Stimulated activated CD8-positive, alpha-beta memory T cell treated with anti-CD3 and anti-CD28 coated beads, Interleukin-15, amount 100 ng/mL, for 24 hours (primary cell): ENCODE measurements around the gene RPL36A.

ENCODE experiments used
- DNase-seq: peaks from one replicate; pipeline ENCODE4 v3.0.0-alpha.2; 2020; ENCODE audit warnings: low read depth

RPL36A gene

DNA sequence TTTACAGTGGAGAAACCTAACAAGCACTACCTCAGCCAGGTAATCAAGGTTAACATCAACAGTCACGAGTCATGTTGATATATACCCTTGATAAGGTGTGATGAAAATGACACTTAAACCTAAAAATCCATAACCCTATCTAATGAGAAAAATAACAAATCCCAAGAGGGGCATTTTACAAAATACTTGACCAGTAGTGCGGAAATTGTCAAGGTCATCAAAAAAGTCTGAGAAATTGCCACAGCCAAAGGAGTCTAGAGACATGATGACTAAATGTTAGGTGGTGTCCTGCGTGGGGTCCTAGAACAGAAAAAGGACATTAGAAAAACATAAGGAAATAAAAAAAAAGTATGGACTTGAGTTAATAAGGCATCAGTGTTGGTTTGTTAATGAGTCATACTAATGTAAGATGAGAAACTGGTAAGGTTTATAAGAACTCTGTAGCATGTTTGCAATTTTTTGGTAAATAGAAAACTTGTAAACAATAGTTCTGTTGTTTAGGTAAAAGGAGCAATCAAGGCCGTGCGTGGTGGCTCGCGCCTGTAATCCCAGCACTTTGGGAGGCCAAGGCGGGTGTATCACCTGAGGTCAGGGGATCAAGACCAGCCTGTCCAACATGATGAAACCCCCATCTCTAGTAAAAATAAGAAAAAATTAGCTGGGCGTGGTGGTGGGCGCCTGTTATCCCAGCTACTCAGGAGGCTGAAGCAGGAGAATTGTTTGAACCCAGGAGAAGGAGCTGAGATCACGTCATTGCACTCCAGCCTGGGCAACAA is 2.9 kb downstream of the RPL36A start:
- DNase-seq = no peak

DNA sequence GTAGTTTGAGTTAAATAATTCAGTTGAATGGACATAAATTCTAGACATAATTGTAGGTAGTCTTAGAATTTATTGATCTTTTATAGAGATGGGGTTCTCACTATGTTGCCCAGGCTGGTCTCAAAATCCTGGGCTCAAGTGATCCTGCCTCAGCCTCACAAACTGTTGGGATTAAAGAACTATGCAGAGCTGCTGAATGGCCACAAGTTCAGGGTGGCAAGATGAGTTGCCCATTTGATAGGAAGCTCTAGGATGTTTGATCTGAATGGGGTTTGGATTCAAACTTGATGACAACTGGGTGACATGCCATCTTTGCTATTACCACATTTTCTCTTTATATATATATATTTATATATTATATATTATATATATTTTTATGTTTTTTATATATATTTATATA is 3.6 kb downstream of the RPL36A start:
- no peak for DNase-seq

DNA sequence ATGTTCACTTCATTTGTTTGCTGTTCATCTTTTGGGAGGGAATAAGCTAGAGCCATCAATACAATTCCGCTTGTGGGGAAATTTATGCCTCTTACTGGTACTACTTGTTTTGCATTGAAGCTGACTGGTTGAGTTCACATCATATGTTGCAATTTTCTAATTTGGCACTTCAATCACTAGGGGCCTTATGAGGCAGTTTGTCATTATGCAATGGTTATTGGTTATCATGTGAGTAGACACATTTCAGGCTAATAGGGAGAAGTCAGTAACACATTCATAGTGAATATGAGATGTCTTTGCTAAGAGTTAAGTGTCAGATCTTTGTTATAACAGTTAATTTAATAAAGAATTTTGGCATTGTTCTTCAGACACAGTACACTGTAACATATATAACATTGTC is 5.0 kb downstream of the RPL36A start:
- DNase-seq = no peak

DNA sequence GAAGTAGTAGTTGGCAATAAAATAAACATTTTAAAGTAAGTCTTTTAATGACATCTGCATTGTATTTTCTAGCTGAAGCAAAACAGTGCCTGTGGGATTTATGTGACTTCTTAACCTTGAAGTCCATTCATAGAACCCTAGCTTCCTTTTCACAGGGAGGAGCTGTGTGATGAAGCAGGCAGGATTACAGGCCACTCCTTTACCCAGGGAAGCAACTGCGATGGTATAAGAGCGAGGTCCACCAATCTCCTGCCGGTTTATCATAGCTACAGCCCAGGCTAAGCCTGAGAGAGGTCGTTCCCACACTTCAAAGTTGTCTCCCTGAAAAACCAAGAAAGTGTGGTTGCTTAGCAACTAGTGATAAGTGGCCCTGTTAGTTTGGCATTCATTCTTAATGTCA is 7.0 kb downstream of the RPL36A start:
- no peak for DNase-seq

DNA sequence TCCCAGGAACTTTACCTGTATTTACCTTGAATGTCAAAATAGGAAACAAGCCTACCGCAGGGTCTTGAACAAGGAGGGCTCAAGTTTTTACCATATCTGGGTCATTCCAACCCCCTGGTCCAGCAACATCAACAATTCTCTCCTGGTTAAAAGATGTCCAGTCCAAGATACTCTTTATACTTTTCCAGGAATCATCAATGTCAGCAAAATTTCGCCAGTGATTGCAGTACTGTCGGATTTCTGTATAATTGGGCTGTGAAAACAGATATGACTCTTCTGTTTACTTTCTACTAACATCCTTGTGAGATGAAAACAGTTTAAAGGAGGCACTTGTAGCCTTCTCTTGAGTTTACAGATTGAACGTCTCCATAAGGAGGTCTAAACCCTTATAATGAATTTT is 7.9 kb downstream of the RPL36A start:
- DNase-seq = no peak

DNA sequence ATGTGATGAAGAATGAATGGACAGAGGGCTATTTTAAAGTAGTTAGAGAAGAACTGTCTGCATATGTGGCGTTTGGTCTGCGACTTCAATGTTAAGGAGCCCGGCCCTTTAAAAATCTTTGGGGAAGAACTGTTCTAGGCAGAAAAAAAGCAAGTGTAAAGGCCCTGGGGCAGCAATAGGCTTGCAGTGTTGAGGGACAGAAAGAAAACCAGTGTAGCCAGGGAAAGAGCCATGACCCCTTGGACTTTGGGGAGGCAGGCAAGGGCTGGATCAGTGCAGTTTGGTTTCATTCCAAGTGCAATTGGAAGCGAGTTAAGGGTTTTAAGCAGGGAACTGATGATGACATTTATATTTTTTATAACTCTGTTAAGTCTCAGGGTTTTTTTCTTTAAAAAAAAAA is 9.0 kb downstream of the RPL36A start:
- no peak for DNase-seq

DNA sequence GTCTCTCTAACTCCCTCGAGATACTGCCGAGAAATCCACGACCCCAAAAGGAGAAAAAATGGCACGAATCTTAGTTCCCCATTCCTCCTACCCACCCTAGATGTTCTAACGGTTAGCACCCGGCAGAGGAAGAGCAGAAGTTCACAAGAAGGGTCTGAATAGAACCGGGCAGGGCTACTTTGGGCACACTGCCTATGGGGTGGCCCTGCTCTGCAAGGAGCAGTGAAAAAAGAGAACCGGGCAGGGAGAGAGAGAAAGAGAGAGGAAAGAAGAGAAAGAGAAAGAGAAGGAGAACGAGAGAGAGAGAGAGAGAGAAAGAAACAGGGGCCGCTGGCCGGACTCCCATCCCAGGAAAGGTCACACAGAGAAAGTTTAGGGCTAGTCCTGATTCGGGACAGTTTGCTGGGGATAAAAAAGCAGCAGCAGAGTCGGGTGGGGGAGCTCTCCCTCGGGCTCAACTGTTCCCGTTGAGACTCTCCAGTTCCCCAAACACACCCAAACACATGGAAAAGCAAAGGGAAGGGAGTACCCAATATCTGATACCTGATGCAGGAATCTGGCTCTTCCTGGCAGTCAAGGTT is 16.4 kb downstream of the RPL36A start:
- no peak for DNase-seq

DNA sequence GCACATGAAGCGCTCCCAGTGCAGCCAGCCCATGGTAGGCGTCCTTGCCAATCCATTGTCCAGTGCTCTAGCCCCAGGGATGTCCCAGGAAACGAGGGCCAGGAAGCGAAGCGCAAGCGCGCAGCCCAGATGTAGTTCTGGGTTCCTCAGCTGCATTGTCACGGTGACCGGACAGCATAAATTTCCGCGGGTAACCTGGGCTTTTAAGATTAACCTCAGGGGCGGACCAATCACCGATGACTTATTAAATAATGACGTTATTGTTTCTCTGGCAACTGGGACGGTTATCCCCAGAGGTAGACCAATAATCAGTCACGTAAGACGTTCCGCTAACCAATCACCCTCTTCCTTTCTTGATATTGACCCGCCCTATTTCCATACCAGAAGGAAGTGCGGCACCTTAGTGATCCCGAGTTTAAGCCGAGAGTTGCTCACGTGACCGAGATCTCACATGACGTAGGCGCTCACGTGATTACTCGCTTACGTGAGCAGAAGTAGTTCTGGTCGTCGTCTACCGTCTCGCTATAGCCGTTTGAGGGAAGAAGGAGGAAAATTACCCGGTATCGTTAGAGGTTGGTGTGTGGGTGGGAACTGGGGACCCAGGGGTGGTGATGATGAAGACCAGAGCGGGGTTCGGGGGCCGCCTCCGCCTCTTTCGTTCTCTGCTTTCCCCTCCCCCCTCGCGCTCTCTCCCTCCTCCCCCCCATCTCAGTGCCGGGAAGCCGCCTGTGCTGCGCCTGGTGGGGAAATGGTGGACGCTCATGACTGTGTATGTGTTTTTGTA is 17.1 kb downstream of the RPL36A start, which contains the start of the genes GLA and HNRNPH2:
TSS of gene GLA (minus strand) at position 178 of the 784 bp plus-strand sequence. CDS start at position 156, 22 bp downstream.
TSS of gene HNRNPH2 (plus strand) at position 475 of the 784 bp plus-strand sequence. CDS start 3,767 bp downstream, outside the sequence.
- peak; percentile 53 for DNase-seq

DNA sequence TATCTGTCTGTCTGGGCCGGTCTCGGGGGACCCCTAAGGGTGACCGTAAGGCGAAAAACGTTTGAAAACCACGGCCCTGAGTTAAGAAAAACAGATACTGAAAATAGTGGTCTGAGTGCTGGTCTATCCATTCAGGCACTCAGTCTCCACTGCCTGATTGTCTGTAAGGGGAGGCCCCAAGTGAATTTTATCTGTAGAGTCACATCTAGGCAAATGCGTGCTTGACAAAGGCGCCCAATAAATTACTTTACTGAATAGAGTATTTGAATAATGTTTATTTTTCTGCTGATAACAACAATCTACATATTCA is 17.7 kb downstream of the RPL36A start:
- DNase-seq = no peak

DNA sequence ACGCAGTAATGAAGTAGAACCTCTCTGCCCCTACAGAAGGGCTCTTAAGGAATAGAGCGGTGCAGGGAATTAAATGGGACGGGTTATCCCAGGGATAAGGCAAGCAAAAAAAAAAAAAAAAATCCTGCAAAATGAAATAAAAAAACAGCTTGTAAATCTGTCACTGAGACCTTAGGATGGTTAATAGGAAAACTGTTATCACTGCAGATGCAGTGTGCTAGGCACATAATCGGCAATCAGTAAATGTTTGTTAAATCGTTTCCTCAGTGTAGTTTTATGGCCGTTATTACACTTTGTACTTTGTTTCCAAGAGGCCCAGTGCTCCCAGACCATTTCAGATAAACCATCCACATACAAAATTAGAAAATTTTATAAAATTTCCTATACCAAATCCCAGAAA is 18.2 kb downstream of the RPL36A start:
- DNase-seq = no peak

DNA sequence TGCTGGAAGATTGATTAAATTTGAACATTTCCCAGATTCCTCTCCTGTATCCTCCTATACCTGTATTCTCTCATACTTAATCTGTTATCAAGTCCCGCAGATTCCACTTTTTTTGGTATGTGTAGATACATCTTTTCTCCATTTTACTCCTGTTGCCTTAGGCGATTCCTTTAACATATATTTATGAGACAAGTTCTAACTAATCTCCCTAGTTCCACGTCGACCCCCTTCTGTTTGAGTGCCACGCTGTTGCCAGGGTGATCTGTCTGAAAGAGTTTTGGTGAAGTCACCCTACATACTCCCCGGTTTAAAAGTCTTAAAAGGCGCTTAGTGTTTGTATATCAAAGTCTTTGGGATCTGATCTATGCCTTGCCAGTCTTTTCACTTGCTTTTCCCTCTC is 19.6 kb downstream of the RPL36A start:
- no peak for DNase-seq

DNA sequence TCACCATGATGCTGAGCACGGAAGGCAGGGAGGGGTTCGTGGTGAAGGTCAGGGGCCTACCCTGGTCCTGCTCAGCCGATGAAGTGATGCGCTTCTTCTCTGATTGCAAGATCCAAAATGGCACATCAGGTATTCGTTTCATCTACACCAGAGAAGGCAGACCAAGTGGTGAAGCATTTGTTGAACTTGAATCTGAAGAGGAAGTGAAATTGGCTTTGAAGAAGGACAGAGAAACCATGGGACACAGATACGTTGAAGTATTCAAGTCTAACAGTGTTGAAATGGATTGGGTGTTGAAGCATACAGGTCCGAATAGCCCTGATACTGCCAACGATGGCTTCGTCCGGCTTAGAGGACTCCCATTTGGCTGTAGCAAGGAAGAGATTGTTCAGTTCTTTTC is 21.2 kb downstream of the RPL36A start:
- no peak for DNase-seq

DNA sequence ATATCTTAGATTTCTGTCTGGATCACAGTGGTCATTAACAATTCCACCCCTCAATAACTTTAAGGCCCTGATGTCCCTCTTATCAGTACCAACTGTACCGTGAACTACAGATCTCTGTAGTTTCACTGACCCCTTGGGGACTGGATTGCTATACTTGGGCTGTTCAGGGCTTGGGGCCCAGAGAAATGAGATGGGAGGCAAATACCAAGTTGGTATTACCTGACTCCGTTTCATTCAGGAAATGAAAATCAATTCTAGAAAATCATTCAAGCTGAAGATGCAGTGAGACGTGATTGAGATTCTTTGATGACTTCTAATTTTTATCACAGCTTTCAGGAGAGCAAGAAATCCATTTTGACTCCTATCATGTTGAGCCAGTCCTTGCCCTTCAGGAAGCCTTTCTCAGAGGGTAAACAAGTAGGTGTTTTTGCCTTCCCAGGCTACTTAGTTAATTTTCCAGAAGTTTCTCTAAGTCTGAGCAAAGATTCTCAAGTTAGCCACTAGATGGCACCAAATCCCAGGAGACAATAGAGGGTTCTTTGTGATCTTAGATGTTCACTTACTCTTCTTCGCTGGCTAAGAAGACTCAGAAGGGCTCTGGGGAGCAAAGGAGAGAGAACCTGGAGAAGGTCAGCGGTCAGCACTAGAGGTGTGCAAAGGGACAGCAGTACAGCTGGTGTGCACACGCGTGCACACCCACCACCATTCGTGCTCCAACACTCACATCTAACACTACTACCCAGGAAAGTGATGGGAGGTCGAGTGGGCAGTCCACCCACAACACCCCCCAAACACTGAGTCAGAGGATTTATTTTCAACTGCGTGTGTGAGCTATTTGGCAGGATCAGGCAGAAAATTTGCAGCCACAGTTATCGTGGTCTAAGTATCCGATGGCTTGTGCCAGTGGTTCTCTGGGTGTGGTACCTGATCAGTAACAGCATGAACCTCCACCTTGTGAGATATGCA is 24.7 kb downstream of the RPL36A start:
- no peak for DNase-seq

DNA sequence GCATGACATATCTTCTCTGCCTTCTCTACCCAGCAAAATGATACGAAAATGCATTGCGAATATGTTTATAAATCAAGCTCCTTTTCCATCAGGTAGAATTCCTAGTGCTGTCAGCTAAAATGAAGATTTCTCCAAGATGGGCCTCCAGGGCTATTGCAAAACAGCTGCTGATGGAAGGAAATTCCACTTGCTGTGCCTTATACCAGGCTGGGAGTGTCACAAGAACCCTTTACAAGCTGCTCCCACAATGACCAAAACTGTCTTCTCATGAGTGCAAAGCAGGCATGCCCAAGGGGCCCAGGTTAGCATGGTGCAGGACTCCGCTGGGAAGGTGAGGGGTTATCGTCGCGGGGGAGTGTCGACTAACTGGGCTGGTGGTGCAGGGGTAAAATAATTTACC is 25.9 kb downstream of the RPL36A start:
- DNase-seq = no peak

DNA sequence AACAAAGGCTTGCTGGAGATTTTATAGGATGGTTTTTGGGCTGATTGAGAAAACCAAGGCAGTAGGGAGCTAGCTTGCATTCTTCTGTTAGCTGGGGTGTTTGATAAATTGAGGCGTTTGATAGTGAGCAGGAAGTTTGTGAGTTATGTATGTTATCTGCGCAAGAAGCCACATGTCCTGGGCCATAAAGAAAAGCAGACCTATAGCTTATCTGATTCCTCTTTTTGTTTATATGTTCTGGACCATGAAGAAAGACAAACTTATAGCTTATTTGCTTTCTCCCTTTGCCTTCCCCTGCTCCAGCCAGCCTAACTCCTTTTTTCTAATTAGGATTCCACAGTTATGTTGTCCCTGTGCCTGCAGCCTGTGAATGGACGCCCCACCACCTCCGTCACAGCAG is 26.4 kb downstream of the RPL36A start:
- no peak for DNase-seq

DNA sequence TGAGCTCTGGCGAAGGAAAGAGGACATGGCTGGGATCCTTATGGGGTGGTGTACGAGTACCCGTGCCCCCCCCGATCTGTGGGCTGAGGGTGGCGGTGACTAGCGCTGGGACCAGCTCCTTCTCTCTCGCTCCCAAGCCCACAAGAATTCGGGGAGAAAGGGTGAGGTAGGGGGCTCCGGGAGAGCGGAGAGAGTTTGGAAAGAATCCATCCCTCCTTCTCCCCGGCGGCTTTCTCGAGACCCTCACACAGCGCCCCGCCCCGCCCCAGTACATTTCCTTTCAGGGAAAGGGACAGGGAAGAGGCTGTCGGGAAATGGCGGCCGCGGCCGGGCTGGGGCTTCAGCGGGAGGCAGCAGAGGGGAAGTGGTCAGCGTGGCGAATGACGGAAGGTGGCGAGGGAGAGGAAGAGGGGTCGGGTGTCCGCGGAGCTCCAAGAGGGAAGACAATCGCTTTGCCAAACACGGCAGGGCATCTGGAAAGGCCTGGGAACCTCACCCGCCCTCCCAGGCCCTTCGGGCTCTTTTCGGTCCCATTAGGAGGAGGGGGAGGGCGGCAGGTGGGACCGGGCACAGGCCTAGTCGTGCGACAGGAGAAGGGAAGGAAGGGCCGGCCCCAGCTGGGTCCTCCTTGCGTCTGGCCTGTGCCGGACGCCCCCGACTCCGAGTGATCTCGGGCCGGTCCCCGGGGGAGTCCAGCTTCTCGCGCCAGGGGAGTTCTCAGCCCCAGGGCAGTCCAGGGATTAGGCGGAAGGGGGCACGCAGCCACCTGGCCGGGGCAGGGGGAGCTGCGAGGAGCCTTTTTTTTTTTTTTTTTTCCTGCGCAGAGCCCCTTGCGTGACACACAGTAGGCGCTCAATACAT is 27.4 kb downstream of the RPL36A start:
- DNase-seq = no peak

DNA sequence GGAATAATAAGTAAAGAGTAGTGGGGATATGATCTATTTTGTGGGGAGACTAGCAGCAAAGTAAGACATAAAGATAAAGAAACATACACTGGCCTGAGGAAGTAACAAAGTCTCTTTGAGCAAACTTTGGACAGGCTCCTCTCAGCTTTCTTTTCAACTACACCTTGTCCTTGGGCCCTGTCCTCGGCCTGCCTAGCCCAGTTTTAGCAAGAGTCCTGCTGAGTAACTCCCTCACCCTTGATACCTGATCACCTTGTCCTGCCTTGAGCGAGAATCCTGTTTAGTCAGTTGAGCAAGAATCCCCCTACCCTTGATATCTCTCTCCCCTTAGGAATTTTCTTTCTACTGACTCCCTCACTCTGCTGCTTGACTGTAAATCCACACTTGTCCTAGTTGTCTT is 28.7 kb downstream of the RPL36A start:
- DNase-seq = no peak

DNA sequence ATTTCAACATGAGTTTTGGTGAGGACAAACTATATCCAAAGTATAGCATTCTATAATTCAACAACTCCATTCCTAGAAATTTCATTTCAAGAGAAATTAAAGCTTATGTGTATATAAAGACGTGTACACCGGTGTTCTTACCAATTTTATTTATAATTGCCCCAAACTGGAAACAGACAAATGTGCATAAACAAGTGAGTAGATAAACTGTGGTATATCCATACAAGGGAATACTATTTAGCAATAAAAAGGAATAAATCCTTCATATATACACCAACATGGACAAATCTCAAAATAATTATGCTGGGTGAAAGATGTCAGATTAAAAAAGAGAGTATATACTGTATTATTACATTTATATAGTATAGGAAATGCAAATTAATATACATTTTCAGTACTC is 37.1 kb downstream of the RPL36A start:
- DNase-seq = no peak

DNA sequence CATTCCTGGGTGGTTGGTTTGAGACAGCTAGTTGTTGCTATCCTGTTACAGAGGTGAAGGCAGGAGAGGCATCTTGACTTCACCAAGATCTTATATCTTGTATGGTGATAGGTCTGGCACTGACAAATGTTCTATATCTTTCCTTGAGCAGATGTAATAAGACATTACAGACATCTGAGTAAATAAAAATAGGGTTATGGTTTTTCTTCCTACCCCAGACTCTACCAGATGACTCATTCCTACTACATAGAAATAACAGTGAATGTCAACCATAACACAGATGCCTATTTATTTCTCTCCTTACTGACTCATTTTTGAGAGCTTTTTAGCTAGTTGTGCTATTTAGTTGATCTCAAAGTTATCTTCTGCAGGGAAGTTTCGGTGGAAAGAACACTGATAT is 39.1 kb downstream of the RPL36A start:
- DNase-seq = no peak

DNA sequence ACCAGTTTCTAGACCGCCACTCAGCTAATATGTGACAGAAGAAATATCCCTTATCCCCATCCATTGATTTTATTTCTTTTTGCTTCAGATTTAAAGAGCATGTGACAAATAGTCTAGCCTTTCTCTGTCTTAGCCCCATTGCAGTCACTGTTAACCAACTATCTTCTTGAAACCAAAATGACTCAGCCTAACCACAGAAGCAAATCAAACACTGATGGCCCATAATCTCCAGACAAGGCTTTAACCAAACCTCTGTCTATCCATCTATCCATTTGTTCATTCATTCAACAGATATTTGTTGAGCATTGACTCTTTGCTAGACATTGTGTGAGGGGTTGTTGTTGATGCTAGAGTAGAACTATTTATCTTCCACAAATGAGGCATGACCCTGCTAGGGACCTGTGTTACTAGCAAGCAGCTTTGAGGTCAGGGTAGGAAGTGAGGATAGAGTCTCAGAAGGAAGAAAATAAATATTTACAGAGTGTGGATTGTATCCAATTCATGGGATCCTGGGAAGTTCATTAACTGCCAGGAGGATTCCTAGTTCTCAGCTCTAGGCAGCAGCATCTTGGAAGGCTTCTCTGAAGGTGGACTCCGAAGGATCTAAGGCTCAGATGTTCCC is 39.8 kb downstream of the RPL36A start:
- no peak for DNase-seq

DNA sequence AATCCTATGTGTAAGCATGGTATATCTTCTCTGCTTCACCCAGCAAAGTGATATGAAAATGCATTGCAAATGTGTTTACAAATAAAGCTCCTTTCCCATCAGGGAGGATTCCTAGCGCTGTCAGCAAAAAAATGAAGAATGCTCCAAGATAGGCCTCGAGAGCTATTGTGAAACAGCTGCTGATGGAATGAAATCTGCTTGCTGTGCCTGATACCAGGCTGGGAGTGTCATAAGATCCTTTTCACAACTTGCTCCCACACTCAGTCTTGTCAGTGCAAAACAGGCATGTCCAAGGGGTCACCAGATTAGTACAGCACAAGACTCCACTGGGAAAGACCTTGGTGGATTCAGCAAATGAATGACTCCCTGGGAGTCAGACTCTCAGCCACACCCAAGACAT is 51.3 kb downstream of the RPL36A start:
- no peak for DNase-seq
